Right lobe of liver (tissue), 4 donors: ENCODE measurements around the gene WIPF2.

Experiments used
- CTCF ChIP-seq, 4 donors: fragments of 200-600 bp in 3 of 4; fragments of 450-650 bp in 1 of 4; IDR thresholded peaks; one replicate each; pipeline versions ENCODE4 v1.5.1 to v1.8.0; 2016 to 2022; ENCODE audit warnings: antibody characterized with exemption in 4 of 4, mild to moderate bottlenecking in 2 of 4
- POLR2A ChIP-seq: fragments of 450-650 bp; IDR thresholded peaks from one replicate; pipeline ENCODE4 v1.6.1; 2017; ENCODE audit warnings: antibody characterized with exemption, mild to moderate bottlenecking
- donor health status: DM: no; HTN: no; CAD: no.
- donor health status: DM: no; HTN: no; CAD: no.
- donor health status: DM: no; HTN: yes; CAD: no.

DNA sequence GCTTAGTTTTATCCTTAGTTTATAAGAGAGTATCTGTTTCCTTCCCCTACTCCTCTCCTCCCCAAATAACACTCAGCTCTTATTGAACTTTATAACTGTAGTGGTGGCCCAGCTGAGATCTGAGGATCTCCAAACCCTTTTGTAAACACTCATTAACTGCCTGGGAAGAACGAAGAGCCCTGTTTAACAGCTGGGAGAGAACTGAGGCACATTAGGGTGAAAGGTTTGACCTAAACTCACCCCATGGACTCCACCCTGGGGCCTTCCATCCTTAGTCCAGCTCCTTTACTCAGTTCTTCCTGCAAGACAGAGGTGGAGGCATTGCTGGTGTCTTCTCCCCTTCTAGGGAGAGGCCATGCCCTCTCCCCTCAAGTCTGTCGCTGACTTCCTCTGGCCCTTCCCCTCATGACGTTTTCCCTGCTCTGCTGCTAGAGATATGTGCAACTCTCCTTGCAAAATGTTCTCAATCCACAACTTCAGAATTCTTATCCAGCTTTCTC is 88.7 kb downstream of the WIPF2 start:
- TF ChIP-seq CTCF (IDR thresholded peaks at IDR 0.05): no peak
- TF ChIP-seq POLR2A: no peak
